Tibial nerve (tissue), 3 donors: ENCODE data around the gene MRNIP.

Experiments used
- POLR2A ChIP-seq, 2 donors: fragments of 450-650 bp; IDR thresholded peaks; one replicate each; pipeline ENCODE4 v1.6.1; 2017; ENCODE audit warnings: antibody characterized with exemption in 2 of 2, mild to moderate bottlenecking in 2 of 2, moderate library complexity in 2 of 2
- TF ChIP-seq, protein P1 (sequence below), 5 experiments: fragments of 200-600 bp in 3 of 5; fragments of 450-650 bp in 2 of 5; sonication (generic) in 3 of 5; IDR thresholded peaks; one replicate each; pipeline ENCODE4 v1.5.1; 2016 to 2019; ENCODE audit warnings: antibody characterized with exemption in 5 of 5, mild to moderate bottlenecking in 3 of 5, moderate library complexity in 2 of 5

DNA sequence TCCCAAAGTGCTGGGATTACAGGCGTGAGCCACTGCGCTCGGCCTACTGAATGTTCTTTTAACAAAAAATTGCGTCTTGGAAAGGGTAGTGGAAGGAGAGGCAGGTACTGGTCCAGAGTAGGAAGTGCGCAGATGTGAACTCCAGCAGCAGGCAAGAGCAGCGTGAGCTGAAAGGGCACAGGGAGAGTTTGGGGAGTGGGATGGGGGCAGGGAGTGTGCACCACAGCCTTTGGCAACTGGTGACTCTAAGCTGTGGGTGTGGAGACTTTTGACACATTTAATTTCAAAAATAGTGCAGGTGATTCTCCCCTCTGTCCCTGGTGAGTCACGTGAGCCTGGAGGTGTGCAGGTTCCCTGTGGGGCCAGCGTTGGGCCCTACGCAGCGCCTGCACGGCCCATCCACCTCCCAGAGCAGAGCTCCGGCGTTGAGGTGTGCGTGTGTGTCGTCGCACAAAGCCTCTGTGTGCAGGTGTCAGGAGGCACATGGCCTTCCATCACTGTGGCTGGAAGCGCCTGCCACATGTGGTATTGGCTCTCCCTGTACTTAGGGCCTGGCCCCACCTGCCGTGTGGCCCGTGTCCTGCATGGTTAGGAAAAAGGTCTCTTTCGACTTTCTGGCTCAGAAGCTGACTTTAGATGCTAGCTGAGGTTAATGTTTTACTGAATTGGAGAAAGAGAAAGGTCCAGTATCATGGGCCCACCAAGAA, 26.4 kb downstream of the MRNIP start:
- TF ChIP-seq, protein P1, sequence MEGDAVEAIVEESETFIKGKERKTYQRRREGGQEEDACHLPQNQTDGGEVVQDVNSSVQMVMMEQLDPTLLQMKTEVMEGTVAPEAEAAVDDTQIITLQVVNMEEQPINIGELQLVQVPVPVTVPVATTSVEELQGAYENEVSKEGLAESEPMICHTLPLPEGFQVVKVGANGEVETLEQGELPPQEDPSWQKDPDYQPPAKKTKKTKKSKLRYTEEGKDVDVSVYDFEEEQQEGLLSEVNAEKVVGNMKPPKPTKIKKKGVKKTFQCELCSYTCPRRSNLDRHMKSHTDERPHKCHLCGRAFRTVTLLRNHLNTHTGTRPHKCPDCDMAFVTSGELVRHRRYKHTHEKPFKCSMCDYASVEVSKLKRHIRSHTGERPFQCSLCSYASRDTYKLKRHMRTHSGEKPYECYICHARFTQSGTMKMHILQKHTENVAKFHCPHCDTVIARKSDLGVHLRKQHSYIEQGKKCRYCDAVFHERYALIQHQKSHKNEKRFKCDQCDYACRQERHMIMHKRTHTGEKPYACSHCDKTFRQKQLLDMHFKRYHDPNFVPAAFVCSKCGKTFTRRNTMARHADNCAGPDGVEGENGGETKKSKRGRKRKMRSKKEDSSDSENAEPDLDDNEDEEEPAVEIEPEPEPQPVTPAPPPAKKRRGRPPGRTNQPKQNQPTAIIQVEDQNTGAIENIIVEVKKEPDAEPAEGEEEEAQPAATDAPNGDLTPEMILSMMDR (IDR thresholded peaks at IDR 0.05): no peak
- no peak for TF ChIP-seq POLR2A (IDR thresholded peaks at IDR 0.05)
